HepG2 (cell line): ENCODE results near the gene SLC25A10. TPM values are rescaled to one million over a fixed set of nuclear protein-coding genes. Genes with fewer than 3 reads are reported as not detected.

ENCODE experiments used
- DZIP1 ChIP-seq: sonication (generic); formaldehyde crosslinking; IDR thresholded peaks from 2 replicates; pipeline ENCODE4 v1.5.0; 2020; ENCODE audit warnings: mild to moderate bottlenecking, missing genetic modification reagents
- KDM6A ChIP-seq: IDR thresholded peaks from 2 replicates; pipeline ENCODE4 v1.6.1; 2016; ENCODE audit warnings: low read depth
- PAX8 ChIP-seq: sonication (generic); formaldehyde crosslinking; IDR thresholded peaks from 2 replicates; pipeline ENCODE4 v1.8.0; 2022; ENCODE audit warnings: mild to moderate bottlenecking, missing genetic modification reagents, borderline replicate concordance
- POLR2A ChIP-seq, 2 experiments: IDR thresholded peaks; 2 replicates each; pipeline ENCODE4 v1.6.1; 2011; ENCODE audit warnings: low read depth in 2 of 2, low read length in 2 of 2, mild to moderate bottlenecking in 1 of 2, moderate library complexity in 1 of 2; ENCODE audit not compliant: insufficient read depth in 1 of 2
- SALL2 ChIP-seq: sonication (generic); formaldehyde crosslinking; IDR thresholded peaks from 2 replicates; pipeline ENCODE4 v1.8.1; 2023; ENCODE audit warnings: mild to moderate bottlenecking, missing genetic modification reagents, inconsistent platforms
- SP2 ChIP-seq: sonication (generic); formaldehyde crosslinking; IDR thresholded peaks from 2 replicates; pipeline ENCODE4 v1.5.1; 2020; ENCODE audit warnings: mild to moderate bottlenecking, missing genetic modification reagents
- TEF ChIP-seq: sonication (generic); formaldehyde crosslinking; IDR thresholded peaks from 2 replicates; pipeline ENCODE4 v1.5.0; 2020; ENCODE audit warnings: missing genetic modification reagents
- ZFP91 ChIP-seq: sonication (generic); formaldehyde crosslinking; IDR thresholded peaks from 2 replicates; pipeline ENCODE4 v1.9.0; 2022; ENCODE audit warnings: missing genetic modification reagents, mild to moderate bottlenecking, borderline replicate concordance
- ZNF451 ChIP-seq: sonication (generic); formaldehyde crosslinking; IDR thresholded peaks from 2 replicates; pipeline ENCODE4 v1.5.0; 2020; ENCODE audit warnings: mild to moderate bottlenecking, missing genetic modification reagents
- ZNF558 ChIP-seq: sonication (generic); formaldehyde crosslinking; IDR thresholded peaks from 2 replicates; pipeline ENCODE4 v1.9.0; 2022; ENCODE audit warnings: mild to moderate bottlenecking, missing genetic modification reagents, borderline replicate concordance
- ZNF563 ChIP-seq: sonication (generic); formaldehyde crosslinking; IDR thresholded peaks from 2 replicates; pipeline ENCODE4 v1.8.0; 2022; ENCODE audit warnings: mild to moderate bottlenecking, moderate library complexity, missing genetic modification reagents
- ZNF616 ChIP-seq: sonication (generic); formaldehyde crosslinking; IDR thresholded peaks from 2 replicates; pipeline ENCODE4 v1.5.0; 2020; ENCODE audit warnings: low read depth, mild to moderate bottlenecking, missing genetic modification reagents
- ZNF674 ChIP-seq: sonication (generic); formaldehyde crosslinking; IDR thresholded peaks from 2 replicates; pipeline ENCODE4 v1.5.0; 2020; ENCODE audit warnings: low read depth, mild to moderate bottlenecking, missing genetic modification reagents
- polyA plus RNA-seq, 8 experiments: library from polyadenylated mRNA; depleted of rRNA in 3 of 8; stranded (reverse) in 7 of 8; unstranded in 1 of 8; fragments of >200 nt; fragmentation: Illumina TruSeq in 4 of 8; extraction: Trizol in 4 of 8; gene quantifications; 2 replicates each; pipeline versions ENCODE4 v1.2.1 to v1.2.3, GENCODE V29; 2011 to 2016; ENCODE audit warnings: low read depth in 4 of 8, missing spikeins in 1 of 8, mixed read lengths in 1 of 8; ENCODE audit not compliant: insufficient read depth in 1 of 8
- total RNA-seq, 5 experiments: library from RNA; depleted of rRNA; stranded (reverse); fragments of >200 nt; fragmentation: Illumina TruSeq; extraction: Trizol; gene quantifications; 2 replicates each; pipeline ENCODE4 v1.2.3, GENCODE V29; 2016; ENCODE audit warnings: low read depth in 1 of 5
- TF ChIP-seq, protein P1 (sequence below): sonication (generic); formaldehyde crosslinking; IDR thresholded peaks from 2 replicates; pipeline ENCODE4 v1.8.1; 2022; ENCODE audit warnings: low read depth, mild to moderate bottlenecking, missing genetic modification reagents
- TF ChIP-seq, protein P2 (sequence below): sonication (generic); formaldehyde crosslinking; IDR thresholded peaks from 2 replicates; pipeline ENCODE4 v1.5.1; 2020; ENCODE audit warnings: mild to moderate bottlenecking, moderate library complexity, missing genetic modification reagents

Gene SLC25A10
- total and polyA plus RNA-seq, 2 of the 13 experiments (the other 11 are each of a cell fraction or from before 2014, with no cell fraction given), result 46.5 to 140 TPM

- TF ChIP-seq, protein P1, sequence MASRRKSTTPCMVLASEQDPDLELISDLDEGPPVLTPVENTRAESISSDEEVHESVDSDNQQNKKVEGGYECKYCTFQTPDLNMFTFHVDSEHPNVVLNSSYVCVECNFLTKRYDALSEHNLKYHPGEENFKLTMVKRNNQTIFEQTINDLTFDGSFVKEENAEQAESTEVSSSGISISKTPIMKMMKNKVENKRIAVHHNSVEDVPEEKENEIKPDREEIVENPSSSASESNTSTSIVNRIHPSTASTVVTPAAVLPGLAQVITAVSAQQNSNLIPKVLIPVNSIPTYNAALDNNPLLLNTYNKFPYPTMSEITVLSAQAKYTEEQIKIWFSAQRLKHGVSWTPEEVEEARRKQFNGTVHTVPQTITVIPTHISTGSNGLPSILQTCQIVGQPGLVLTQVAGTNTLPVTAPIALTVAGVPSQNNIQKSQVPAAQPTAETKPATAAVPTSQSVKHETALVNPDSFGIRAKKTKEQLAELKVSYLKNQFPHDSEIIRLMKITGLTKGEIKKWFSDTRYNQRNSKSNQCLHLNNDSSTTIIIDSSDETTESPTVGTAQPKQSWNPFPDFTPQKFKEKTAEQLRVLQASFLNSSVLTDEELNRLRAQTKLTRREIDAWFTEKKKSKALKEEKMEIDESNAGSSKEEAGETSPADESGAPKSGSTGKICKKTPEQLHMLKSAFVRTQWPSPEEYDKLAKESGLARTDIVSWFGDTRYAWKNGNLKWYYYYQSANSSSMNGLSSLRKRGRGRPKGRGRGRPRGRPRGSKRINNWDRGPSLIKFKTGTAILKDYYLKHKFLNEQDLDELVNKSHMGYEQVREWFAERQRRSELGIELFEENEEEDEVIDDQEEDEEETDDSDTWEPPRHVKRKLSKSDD (CRISPR knock-in tag), result peak; percentile 68
- peak; percentile 85; the same call in 1 of the 2 replicates for TF ChIP-seq ZFP91
- peak; percentile 73 for TF ChIP-seq SP2 (CRISPR knock-in tag)
- peak; percentile 69; the same call in 1 of the 2 replicates for TF ChIP-seq ZNF616 (CRISPR knock-in tag)
- TF ChIP-seq SALL2 (CRISPR knock-in tag), result peak; percentile 85
- TF ChIP-seq POLR2A (IDR thresholded peaks at IDR 0.05; ENCODE audit: insufficient read depth in 1 of 2, low read depth in 2 of 2, low read length in 2 of 2), result peak in 1 of 2 experiments; percentile 61; a peak in 1 of 4 replicates
- peak; percentile 25; the same call in 1 of the 2 replicates for TF ChIP-seq ZNF451 (CRISPR knock-in tag)
- TF ChIP-seq DZIP1 (CRISPR knock-in tag), result no peak; the same call in none of the 2 replicates
- TF ChIP-seq KDM6A (CRISPR knock-in tag), result no peak; the same call in 1 of the 2 replicates
- TF ChIP-seq, protein P2, sequence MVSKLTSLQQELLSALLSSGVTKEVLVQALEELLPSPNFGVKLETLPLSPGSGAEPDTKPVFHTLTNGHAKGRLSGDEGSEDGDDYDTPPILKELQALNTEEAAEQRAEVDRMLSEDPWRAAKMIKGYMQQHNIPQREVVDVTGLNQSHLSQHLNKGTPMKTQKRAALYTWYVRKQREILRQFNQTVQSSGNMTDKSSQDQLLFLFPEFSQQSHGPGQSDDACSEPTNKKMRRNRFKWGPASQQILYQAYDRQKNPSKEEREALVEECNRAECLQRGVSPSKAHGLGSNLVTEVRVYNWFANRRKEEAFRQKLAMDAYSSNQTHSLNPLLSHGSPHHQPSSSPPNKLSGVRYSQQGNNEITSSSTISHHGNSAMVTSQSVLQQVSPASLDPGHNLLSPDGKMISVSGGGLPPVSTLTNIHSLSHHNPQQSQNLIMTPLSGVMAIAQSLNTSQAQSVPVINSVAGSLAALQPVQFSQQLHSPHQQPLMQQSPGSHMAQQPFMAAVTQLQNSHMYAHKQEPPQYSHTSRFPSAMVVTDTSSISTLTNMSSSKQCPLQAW (CRISPR knock-in tag), result peak; percentile 93
- TF ChIP-seq ZNF674 (CRISPR knock-in tag), result no peak
- TF ChIP-seq ZNF558 (CRISPR knock-in tag), result peak; percentile 60; the same call in 1 of the 2 replicates
- peak; percentile 68; the same call in 1 of the 2 replicates for TF ChIP-seq ZNF563 (CRISPR knock-in tag)
- no peak for TF ChIP-seq TEF (CRISPR knock-in tag)
- peak; percentile 99 for TF ChIP-seq PAX8 (CRISPR knock-in tag)
These were observed 1.7 kb downstream of the SLC25A10 start (continued) for GRCh38 chr17:81713556-81714411.
